ENCODE results near the gene ZRANB1. TPM values are rescaled to one million over a fixed set of nuclear protein-coding genes. Genes with fewer than 3 reads are reported as not detected.
A peak's percentile ranks its signal among the peaks of the same experiment; 100 is the strongest.
"Not testable (repeated sequence)": the region's sequence is repeated elsewhere in the genome, so short reads cannot be mapped to it uniquely, and the experiment has no call there.

The ZRANB1 gene
- total and polyA plus RNA-seq, 2 experiments from 2014 or later, result 4.2 to 26.7 TPM

DNA sequence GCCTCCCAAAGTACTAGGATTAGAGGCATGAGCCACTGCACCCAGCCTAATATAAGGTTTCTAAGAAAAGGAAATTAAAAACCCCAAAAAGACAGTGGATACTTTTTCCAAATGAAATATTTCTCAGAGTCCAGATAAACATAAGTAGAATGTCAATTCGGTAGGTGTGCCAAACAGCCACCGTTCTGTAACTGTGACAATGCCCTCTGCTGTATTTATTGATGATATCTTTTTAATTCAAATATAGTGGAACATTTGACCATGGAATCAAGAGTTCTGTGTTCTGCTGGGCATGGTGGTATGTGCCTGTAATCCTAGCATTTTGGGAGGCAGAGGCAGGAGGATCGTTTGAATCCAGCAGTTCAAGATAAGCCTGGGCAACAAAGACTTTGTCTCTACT lies 28.8 kb upstream of the ZRANB1 start (continued):
- TF ChIP-seq, protein P1, sequence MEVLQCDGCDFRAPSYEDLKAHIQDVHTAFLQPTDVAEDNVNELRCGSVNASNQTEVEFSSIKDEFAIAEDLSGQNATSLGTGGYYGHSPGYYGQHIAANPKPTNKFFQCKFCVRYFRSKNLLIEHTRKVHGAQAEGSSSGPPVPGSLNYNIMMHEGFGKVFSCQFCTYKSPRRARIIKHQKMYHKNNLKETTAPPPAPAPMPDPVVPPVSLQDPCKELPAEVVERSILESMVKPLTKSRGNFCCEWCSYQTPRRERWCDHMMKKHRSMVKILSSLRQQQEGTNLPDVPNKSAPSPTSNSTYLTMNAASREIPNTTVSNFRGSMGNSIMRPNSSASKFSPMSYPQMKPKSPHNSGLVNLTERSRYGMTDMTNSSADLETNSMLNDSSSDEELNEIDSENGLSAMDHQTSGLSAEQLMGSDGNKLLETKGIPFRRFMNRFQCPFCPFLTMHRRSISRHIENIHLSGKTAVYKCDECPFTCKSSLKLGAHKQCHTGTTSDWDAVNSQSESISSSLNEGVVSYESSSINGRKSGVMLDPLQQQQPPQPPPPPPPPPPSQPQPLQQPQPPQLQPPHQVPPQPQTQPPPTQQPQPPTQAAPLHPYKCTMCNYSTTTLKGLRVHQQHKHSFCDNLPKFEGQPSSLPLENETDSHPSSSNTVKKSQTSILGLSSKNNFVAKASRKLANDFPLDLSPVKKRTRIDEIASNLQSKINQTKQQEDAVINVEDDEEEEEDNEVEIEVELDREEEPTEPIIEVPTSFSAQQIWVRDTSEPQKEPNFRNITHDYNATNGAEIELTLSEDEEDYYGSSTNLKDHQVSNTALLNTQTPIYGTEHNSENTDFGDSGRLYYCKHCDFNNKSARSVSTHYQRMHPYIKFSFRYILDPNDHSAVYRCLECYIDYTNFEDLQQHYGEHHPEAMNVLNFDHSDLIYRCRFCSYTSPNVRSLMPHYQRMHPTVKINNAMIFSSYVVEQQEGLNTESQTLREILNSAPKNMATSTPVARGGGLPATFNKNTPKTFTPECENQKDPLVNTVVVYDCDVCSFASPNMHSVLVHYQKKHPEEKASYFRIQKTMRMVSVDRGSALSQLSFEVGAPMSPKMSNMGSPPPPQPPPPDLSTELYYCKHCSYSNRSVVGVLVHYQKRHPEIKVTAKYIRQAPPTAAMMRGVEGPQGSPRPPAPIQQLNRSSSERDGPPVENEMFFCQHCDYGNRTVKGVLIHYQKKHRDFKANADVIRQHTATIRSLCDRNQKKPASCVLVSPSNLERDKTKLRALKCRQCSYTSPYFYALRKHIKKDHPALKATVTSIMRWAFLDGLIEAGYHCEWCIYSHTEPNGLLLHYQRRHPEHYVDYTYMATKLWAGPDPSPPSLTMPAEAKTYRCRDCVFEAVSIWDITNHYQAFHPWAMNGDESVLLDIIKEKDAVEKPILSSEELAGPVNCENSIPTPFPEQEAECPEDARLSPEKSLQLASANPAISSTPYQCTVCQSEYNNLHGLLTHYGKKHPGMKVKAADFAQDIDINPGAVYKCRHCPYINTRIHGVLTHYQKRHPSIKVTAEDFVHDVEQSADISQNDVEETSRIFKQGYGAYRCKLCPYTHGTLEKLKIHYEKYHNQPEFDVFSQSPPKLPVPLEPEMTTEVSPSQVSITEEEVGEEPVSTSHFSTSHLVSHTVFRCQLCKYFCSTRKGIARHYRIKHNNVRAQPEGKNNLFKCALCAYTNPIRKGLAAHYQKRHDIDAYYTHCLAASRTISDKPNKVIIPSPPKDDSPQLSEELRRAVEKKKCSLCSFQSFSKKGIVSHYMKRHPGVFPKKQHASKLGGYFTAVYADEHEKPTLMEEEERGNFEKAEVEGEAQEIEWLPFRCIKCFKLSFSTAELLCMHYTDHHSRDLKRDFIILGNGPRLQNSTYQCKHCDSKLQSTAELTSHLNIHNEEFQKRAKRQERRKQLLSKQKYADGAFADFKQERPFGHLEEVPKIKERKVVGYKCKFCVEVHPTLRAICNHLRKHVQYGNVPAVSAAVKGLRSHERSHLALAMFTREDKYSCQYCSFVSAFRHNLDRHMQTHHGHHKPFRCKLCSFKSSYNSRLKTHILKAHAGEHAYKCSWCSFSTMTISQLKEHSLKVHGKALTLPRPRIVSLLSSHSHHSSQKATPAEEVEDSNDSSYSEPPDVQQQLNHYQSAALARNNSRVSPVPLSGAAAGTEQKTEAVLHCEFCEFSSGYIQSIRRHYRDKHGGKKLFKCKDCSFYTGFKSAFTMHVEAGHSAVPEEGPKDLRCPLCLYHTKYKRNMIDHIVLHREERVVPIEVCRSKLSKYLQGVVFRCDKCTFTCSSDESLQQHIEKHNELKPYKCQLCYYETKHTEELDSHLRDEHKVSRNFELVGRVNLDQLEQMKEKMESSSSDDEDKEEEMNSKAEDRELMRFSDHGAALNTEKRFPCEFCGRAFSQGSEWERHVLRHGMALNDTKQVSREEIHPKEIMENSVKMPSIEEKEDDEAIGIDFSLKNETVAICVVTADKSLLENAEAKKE (CRISPR knock-in tag; IDR thresholded peaks at IDR 0.05), result no peak
- TF ChIP-seq CREB1 (CRISPR knock-in tag; IDR thresholded peaks at IDR 0.05; ENCODE audit: low read depth), result no peak

DNA sequence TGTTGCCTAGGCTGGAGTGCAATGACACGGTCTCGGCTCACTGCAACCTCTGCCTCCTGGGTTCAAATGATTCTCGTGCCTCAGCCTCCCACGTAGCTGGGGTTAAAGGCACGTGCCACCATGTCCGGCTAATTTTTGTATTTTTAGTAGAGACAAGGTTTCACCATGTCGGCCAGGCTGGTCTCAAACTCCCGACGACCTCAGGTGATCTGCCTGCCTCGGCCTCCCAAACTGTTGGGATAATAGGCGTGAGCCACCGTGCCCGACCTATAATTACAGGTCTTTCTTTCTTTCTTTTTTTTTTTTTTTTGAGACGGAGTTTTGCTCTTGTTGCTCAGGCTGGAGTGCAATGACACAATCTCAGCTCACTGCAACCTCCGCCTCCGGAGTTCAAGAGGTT lies 27.5 kb upstream of the ZRANB1 start:
- H3K4me1 ChIP-seq (ENCODE audit: insufficient read depth), result peaks cover 19% of the 10 kb centered on the region
- H3K79me2 ChIP-seq (replicated peaks; ENCODE audit: insufficient read depth), result peaks cover 21% of the 10 kb centered on the region
- H2AFZ ChIP-seq; ATAC-seq; H3K27ac ChIP-seq (ENCODE audit: low read depth); H3K27me3 ChIP-seq (ENCODE audit: insufficient read depth); H3K36me3 ChIP-seq (ENCODE audit: insufficient read depth); H3K9me2 ChIP-seq (ENCODE audit: insufficient read depth); H3K4me2 ChIP-seq; H3K27ac Mint-ChIP-seq; H3K4me3 ChIP-seq; DNase-seq (ENCODE audit: low spot score); H3K36me3 Mint-ChIP-seq (ENCODE audit: low read depth); H3K4me3 Mint-ChIP-seq; H3K9me3 Mint-ChIP-seq: not testable (repeated sequence)
- peaks cover 14% of the 10 kb centered on the region for H3K4me1 Mint-ChIP-seq
- H3F3A ChIP-seq (replicated peaks; ENCODE audit: low read depth), result peaks cover 14% of the 10 kb centered on the region; the same call in 1 of the 2 replicates
- peaks cover 10% of the 10 kb centered on the region for H3K27me3 Mint-ChIP-seq (ENCODE audit: insufficient read depth, low read depth, poor library complexity)
- peaks cover 15% of the 10 kb centered on the region for H4K20me1 ChIP-seq (replicated peaks; ENCODE audit: insufficient read depth)

DNA sequence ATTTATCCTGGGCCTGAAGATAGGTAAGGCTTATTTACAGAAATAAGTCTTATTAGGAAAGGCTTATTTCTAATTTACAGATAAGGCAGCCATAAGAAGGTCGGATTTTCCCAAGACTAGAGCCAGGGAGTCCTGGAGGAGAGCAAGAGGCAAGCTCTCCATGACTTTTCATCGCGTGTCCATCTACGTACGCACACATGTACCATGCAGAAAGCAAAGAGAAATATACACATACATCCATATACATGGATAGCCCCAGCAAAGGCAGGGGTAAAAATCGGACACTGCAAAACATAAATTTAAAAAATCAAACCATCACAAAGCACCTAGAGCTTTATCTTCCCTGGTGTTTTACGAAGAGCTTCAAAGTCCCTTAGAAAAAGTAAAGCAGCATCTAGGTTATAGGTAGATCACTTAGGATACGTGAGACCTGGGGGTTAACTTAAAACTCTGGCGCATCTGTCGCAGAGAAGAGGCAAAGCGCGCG lies 25.8 kb upstream of the ZRANB1 start:
- H2AFZ ChIP-seq, result peak overlapping the region; percentile 92
- TF ChIP-seq STAT1 (IDR thresholded peaks at IDR 0.05; ENCODE audit: unreplicated experiment) (no peak), EZH2phosphoT487 (IDR thresholded peaks at IDR 0.05; ENCODE audit: unreplicated experiment) (no peak), CREB1 (CRISPR knock-in tag; IDR thresholded peaks at IDR 0.05; ENCODE audit: low read depth) (no peak)
- TF ChIP-seq, protein P2, sequence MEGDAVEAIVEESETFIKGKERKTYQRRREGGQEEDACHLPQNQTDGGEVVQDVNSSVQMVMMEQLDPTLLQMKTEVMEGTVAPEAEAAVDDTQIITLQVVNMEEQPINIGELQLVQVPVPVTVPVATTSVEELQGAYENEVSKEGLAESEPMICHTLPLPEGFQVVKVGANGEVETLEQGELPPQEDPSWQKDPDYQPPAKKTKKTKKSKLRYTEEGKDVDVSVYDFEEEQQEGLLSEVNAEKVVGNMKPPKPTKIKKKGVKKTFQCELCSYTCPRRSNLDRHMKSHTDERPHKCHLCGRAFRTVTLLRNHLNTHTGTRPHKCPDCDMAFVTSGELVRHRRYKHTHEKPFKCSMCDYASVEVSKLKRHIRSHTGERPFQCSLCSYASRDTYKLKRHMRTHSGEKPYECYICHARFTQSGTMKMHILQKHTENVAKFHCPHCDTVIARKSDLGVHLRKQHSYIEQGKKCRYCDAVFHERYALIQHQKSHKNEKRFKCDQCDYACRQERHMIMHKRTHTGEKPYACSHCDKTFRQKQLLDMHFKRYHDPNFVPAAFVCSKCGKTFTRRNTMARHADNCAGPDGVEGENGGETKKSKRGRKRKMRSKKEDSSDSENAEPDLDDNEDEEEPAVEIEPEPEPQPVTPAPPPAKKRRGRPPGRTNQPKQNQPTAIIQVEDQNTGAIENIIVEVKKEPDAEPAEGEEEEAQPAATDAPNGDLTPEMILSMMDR (conservative IDR thresholded peaks at IDR 0.05; ENCODE audit: low read depth in 2 of 2), result no peak
- TF ChIP-seq, protein P3, sequence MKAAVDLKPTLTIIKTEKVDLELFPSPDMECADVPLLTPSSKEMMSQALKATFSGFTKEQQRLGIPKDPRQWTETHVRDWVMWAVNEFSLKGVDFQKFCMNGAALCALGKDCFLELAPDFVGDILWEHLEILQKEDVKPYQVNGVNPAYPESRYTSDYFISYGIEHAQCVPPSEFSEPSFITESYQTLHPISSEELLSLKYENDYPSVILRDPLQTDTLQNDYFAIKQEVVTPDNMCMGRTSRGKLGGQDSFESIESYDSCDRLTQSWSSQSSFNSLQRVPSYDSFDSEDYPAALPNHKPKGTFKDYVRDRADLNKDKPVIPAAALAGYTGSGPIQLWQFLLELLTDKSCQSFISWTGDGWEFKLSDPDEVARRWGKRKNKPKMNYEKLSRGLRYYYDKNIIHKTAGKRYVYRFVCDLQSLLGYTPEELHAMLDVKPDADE (IDR thresholded peaks at IDR 0.05), result no peak

More for the DNA sequence above, 25.8 kb upstream of the ZRANB1 start:
- Mint-ChIP-seq H3K4me1 (peaks cover 19% of the 10 kb centered on the region), H3K36me3 (ENCODE audit: low read depth) (no peaks in the 10 kb centered on the region; the same call in 2 of the 3 replicates), H3K4me3 (peak overlapping the region; percentile 96), H3K27me3 (ENCODE audit: insufficient read depth, low read depth, poor library complexity) (peaks cover 12% of the 10 kb centered on the region), H3K9me3 (no peaks in the 10 kb centered on the region; the same call in 2 of the 3 replicates), H3K27ac (peak overlapping the region; percentile 96)
- ATAC-seq (peak; percentile 5; the same call in 2 of the 3 replicates), DNase-seq (ENCODE audit: low spot score) (peak; percentile 14)
- peaks cover 19% of the 10 kb centered on the region for H3K4me1 ChIP-seq (ENCODE audit: insufficient read depth)
- H4K20me1 ChIP-seq (replicated peaks; ENCODE audit: insufficient read depth), result peaks cover 27% of the 10 kb centered on the region
- H3K79me2 ChIP-seq (replicated peaks; ENCODE audit: insufficient read depth), result peaks cover 38% of the 10 kb centered on the region
- H3K9me2 ChIP-seq (ENCODE audit: insufficient read depth), result no peaks in the 10 kb centered on the region
- no peaks in the 10 kb centered on the region for H3K36me3 ChIP-seq (ENCODE audit: insufficient read depth)
- peak overlapping the region; percentile 97 for H3K4me3 ChIP-seq
- H3K27ac ChIP-seq (ENCODE audit: low read depth), result peak overlapping the region; percentile 78
- peak overlapping the region; percentile 93 for H3K4me2 ChIP-seq
- H3F3A ChIP-seq (replicated peaks; ENCODE audit: low read depth), result peaks cover 14% of the 10 kb centered on the region; the same call in 1 of the 2 replicates
- H3K27me3 ChIP-seq (ENCODE audit: insufficient read depth), result no peaks in the 10 kb centered on the region
